ENCODE results near the gene WFIKKN1. TPM values are rescaled to one million over a fixed set of nuclear protein-coding genes. Genes with fewer than 3 reads are reported as not detected.

The WFIKKN1 gene
- total RNA-seq, 1 experiment from 2014 or later = 12.3 TPM

DNA sequence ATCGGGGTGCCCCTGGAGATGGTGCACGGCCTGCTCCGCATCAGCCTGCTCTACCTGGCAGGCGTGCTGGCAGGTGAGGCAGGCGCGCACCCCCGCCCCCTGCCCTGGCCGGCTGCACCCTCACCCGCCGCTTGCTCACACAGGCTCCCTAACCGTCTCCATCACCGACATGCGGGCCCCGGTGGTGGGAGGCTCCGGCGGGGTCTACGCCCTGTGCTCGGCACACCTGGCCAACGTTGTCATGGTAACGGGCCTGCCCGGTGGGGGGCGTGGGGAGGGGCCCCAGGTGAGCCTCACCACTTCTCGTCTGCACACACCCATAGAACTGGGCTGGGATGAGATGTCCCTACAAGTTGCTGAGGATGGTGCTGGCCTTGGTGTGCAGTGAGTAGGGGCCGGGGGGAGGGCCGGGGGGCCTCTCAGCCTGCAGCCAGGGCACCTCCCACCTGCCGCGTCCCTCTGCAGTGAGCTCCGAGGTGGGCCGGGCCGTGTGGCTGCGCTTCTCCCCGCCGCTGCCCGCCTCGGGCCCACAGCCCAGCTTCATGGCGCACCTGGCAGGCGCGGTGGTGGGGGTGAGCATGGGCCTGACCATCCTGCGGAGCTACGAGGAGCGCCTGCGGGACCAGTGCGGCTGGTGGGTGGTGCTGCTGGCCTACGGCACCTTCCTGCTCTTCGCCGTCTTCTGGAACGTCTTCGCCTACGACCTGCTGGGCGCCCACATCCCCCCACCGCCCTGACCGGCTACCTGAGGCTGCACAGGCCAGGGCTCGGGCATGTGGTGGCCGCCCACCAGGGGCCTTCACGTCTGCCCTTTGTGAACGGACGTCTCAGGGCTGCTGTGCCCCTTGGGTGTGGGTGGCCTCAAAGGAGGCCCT is 46.8 kb downstream of the WFIKKN1 start:
- no peak overlapping the region for H3K4me3 Mint-ChIP-seq

DNA sequence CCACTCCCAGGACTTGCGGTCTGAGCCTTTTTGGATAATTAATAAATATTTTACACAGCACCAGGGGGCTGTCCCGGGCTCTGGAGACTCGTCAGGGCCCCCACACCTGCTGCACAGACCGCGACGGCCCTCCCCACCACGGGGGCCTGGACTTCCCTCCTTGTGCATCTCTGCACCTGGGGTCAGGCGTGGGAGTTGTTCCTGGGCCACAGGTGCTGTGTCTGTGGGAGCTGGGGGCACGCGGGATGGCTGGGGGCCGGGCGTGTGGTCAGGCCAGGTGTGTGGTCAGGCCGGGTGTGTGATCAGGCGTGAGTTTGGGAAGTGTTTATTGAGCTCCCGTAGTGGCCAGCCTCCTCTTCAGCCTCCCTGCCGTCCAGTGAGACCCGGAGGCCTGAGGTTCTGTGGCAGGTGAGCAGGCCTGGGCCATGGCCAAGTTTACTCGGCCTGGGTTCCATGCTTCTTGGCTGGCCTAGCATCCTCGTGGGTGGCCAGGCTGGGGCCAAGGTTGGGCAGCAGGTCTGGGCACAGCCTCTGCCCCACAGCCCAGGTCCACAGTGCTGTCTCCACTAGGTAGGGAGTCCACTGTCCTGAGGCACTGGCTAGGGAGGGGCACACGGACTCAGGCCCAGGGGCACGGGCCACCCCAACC is 47.5 kb downstream of the WFIKKN1 start:
- no peak for DNase-seq (ENCODE audit: low spot score)
- Mint-ChIP-seq H3K4me3 (no peak overlapping the region), H3K9me3 (no peaks in the 10 kb centered on the region), H3K27ac (no peak overlapping the region), H3K4me1 (peaks cover 31% of the 10 kb centered on the region), H3K27me3 (ENCODE audit: low read depth) (no peaks in the 10 kb centered on the region), H3K36me3 (peaks cover 20% of the 10 kb centered on the region)
- ChIA-PET POLR2A (interaction anchor here (1.2 kb wide), 1 partner anchor 12 kb away, joined by 4 read pairs; the partner anchor contains the start of gene WDR24), CTCF (interaction anchor here (0.8 to 3.1 kb wide), 11 partner anchors 10 to 99 kb away, joined by 3 to 21 read pairs (median 4); partner anchors contain the start of genes RHOT2 and WDR24)
- TF ChIP-seq SMAD3 (CRISPR knock-in tag; IDR thresholded peaks at IDR 0.05; ENCODE audit: borderline replicate concordance) = no peak
- no peak for TF ChIP-seq ZNF416 (CRISPR knock-in tag; IDR thresholded peaks at IDR 0.05)
- no peak for TF ChIP-seq FOXK1 (CRISPR knock-in tag; IDR thresholded peaks at IDR 0.05)
- no peak for TF ChIP-seq ESRRA (CRISPR knock-in tag; IDR thresholded peaks at IDR 0.05; ENCODE audit: borderline replicate concordance)
- TF ChIP-seq, protein P1, sequence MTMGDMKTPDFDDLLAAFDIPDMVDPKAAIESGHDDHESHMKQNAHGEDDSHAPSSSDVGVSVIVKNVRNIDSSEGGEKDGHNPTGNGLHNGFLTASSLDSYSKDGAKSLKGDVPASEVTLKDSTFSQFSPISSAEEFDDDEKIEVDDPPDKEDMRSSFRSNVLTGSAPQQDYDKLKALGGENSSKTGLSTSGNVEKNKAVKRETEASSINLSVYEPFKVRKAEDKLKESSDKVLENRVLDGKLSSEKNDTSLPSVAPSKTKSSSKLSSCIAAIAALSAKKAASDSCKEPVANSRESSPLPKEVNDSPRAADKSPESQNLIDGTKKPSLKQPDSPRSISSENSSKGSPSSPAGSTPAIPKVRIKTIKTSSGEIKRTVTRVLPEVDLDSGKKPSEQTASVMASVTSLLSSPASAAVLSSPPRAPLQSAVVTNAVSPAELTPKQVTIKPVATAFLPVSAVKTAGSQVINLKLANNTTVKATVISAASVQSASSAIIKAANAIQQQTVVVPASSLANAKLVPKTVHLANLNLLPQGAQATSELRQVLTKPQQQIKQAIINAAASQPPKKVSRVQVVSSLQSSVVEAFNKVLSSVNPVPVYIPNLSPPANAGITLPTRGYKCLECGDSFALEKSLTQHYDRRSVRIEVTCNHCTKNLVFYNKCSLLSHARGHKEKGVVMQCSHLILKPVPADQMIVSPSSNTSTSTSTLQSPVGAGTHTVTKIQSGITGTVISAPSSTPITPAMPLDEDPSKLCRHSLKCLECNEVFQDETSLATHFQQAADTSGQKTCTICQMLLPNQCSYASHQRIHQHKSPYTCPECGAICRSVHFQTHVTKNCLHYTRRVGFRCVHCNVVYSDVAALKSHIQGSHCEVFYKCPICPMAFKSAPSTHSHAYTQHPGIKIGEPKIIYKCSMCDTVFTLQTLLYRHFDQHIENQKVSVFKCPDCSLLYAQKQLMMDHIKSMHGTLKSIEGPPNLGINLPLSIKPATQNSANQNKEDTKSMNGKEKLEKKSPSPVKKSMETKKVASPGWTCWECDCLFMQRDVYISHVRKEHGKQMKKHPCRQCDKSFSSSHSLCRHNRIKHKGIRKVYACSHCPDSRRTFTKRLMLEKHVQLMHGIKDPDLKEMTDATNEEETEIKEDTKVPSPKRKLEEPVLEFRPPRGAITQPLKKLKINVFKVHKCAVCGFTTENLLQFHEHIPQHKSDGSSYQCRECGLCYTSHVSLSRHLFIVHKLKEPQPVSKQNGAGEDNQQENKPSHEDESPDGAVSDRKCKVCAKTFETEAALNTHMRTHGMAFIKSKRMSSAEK (CRISPR knock-in tag; IDR thresholded peaks at IDR 0.05; ENCODE audit: borderline replicate concordance) = no peak
- no peak for ATAC-seq

More for the DNA sequence above, 46.8 kb downstream of the WFIKKN1 start:
- POLR2A ChIA-PET = no interaction called here
- ATAC-seq (no peak), DNase-seq (ENCODE audit: low spot score) (peak; percentile 74)
- Mint-ChIP-seq H3K27me3 (ENCODE audit: low read depth) (no peaks in the 10 kb centered on the region), H3K4me1 (peaks cover 27% of the 10 kb centered on the region), H3K9me3 (no peaks in the 10 kb centered on the region), H3K27ac (no peak overlapping the region), H3K36me3 (peaks cover 20% of the 10 kb centered on the region)
- TF ChIP-seq, protein P2, sequence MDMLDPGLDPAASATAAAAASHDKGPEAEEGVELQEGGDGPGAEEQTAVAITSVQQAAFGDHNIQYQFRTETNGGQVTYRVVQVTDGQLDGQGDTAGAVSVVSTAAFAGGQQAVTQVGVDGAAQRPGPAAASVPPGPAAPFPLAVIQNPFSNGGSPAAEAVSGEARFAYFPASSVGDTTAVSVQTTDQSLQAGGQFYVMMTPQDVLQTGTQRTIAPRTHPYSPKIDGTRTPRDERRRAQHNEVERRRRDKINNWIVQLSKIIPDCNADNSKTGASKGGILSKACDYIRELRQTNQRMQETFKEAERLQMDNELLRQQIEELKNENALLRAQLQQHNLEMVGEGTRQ (CRISPR knock-in tag; IDR thresholded peaks at IDR 0.05) = no peak
- peak; percentile 32; the same call in 1 of the 2 replicates for TF ChIP-seq RELA (CRISPR knock-in tag; IDR thresholded peaks at IDR 0.05; ENCODE audit: borderline replicate concordance)
- TF ChIP-seq ZBTB21 (CRISPR knock-in tag; IDR thresholded peaks at IDR 0.05; ENCODE audit: borderline replicate concordance) = no peak
- CTCF ChIA-PET = interaction anchor here (0.5 to 3.1 kb wide), 5 partner anchors 9 to 1239 kb away, joined by 3 to 21 read pairs (median 3); partner anchors contain the start of gene RHOT2

DNA sequence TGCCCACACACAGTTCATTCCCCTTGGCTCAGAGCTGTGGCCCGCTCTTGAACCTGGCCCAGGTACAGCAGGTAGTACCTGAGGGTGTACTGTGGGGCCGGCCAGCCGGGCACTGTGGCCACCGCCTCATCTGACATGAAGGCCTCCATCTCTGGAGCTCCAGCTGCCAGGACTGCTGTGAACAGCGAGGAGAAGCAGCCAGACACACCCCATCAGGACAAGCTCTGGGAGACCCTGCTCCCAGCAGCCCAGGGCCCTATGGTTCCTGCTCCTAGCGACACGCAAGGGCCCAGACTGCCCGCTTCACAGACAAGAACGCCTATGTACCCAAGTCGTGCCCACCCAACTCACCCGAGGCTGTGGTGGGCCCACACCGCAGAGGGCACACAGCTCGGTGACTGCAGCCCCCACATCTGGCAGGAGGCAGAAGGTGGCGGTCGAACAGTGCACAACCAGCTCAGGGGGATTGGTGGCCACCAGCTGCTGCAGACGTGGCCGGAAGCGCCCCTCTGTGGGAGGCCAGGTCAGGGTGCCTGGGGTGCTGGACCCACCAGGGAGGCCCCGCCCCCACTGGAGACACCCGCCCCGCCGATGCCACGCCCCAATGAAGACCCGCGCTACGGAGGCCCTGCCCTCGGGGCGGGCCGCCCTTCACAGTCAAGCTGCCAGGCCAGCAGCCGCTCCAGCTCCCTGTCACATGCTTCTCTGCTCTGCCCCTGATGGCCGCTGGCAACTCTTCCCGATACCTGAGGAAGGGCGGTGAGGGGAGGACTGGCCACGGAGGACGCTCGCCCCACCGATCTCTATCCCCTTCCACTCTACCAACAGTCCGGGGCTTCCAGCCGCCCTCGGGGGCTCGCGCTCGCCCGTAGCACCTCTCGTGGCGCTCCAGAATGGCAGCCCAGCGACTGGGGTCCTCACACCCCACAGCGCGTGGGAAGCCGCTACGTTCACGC is 48.4 kb downstream of the WFIKKN1 start:
- H3K4me1 Mint-ChIP-seq = peaks cover 31% of the 10 kb centered on the region

More for the DNA sequence above, 48.4 kb downstream of the WFIKKN1 start:
- ATAC-seq (peak; percentile 9), DNase-seq (ENCODE audit: low spot score) (peak; percentile 70)
- Mint-ChIP-seq H3K9me3 (no peaks in the 10 kb centered on the region), H3K27me3 (ENCODE audit: low read depth) (no peaks in the 10 kb centered on the region), H3K27ac (peak overlapping the region; percentile 85), H3K36me3 (peaks cover 20% of the 10 kb centered on the region), H3K4me3 (peak overlapping the region; percentile 67)
- ChIA-PET CTCF (interaction anchor here (0.6 to 3.1 kb wide), 14 partner anchors 10 to 220 kb away, joined by 3 to 21 read pairs (median 5); partner anchors contain the start of genes METRN, RHOT2 and WDR24), POLR2A (interaction anchor here (0.6 to 1.9 kb wide), 3 partner anchors 11 to 91 kb away, joined by 3 to 5 read pairs (median 4); partner anchors contain the start of gene WDR24)
- TF ChIP-seq SP1 (CRISPR knock-in tag; conservative IDR thresholded peaks at IDR 0.05) = peak; percentile 54
- TF ChIP-seq, protein P3, sequence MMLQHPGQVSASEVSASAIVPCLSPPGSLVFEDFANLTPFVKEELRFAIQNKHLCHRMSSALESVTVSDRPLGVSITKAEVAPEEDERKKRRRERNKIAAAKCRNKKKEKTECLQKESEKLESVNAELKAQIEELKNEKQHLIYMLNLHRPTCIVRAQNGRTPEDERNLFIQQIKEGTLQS (CRISPR knock-in tag; conservative IDR thresholded peaks at IDR 0.05) = no peak
- peak; percentile 22; the same call in 1 of the 2 replicates for TF ChIP-seq ZNF423 (CRISPR knock-in tag; IDR thresholded peaks at IDR 0.05)
- TF ChIP-seq, protein P2 (CRISPR knock-in tag; IDR thresholded peaks at IDR 0.05) = peak; percentile 49; the same call in 1 of the 2 replicates
